GM21515 (cell line): ENCODE data around the gene ZNF396.

Source experiments
- ATAC-seq: cut with Tn5 transposase; IDR thresholded peaks from one replicate; pipeline ENCODE4 v1.9.1; 2021; ENCODE audit not compliant: unreplicated experiment

The ZNF396 gene

GRCh38 chr18:35343488-35343935 lies 33.6 kb downstream of the ZNF396 start:
- ATAC-seq: no peak

GRCh38 chr18:35337286-35337685 lies 39.9 kb downstream of the ZNF396 start:
- ATAC-seq: no peak

DNA sequence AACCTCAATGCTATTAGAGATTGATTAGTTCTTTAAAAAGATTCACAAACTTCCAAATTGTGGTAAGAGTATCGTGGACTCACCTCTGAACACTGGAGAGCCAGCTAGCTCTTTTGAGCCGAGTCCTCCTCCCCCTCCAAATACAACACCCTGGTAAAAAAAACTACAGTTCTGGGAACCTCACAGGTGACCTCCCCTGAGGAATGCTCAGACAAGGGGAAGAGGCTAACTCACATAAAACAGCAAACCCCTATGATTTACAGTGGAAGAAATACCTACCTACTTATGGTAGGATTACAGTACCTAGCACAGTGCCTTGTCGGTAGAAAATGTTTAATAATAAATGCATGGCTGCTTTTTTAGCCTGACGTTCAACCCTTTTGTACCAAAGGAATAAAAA lies 41.3 kb downstream of the ZNF396 start:
- no peak for ATAC-seq

GRCh38 chr18:35334821-35335220 lies 42.3 kb downstream of the ZNF396 start:
- ATAC-seq: no peak

GRCh38 chr18:35334212-35334611 lies 42.9 kb downstream of the ZNF396 start:
- no peak for ATAC-seq

DNA sequence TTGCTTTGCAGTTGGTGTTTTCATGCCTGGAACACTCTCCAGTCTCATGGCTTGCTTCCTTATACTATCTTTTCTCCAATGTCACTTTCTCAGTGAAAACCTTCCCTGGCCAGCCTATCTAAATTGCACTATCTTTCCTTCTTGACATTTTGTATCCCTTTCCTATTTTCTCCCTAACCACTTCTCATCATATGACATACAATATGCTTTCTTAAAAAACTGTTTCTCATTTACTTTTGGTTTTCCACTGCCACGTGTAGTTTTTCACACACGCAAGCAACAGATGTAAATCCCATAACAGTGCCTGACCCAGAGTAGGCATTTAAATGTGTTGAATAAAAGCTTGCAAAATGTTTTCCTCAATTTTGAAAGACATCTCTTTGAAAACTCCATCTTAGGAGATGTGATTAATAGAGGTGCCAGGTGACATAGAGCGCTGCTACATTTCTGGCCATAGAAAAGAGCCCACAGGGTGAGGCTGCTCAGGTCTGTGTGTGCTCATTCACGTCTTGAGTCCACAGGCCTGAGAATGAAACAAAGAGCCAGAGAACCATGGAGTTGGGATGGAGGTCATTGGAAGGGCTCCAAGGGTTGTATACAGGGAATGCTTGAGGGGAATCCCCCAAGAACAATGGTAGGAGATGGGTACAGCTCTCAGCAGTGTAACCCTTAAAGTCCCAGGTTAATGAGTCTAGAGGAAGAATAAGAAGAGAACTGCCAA lies 45.6 kb downstream of the ZNF396 start:
- no peak for ATAC-seq

DNA sequence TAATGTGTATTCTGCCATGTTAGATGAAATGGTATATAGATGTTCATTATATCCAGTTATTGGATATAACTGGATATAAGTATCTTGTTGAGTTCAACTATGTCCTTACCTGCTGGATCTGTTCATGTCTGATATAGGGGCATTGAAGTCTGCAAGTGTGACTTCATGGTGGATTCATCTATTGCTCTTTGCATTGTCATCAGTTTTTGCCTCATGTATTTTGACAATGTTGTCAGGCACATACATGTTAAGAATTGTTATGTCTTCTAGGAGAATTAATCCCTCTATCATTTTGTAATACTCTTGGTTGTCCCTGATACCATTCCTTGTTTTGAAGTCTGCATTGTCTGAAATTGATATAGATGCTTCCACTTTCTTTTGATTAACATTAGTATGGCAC lies 48.3 kb downstream of the ZNF396 start:
- ATAC-seq: no peak

DNA sequence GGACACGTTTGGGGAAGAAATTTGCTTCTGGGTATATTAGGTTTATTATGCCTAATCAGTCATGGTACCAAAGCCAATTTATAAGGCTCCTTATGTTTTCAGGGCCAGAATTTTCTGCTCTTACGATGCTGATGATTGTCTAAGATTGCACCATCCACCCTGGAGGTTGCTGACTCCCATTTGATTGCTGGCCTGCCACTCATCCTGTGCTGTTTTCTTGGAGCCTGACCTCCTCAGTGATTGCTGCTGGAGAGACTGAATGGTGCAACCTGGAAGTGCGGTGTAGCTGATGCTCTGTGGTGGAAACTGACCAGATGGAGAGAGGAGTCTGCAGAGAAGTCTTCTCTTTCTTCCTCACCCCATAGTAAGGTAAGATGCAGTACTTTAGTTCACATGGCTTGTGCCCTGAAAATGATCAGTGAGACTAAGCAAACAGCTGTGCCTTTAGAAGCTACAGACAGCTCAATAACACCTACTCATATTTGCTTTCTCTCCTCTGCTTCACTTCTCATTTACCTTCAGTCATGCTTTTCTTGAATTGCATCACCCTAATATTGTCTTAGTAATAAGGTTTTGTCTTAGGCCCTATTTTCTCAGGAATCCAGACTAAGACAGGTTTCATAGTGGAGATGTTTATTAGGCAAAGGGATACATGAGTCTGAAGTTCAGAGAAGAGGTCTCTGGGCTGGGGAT lies 50.3 kb downstream of the ZNF396 start:
- no peak for ATAC-seq

GRCh38 chr18:35324926-35325655 lies 52.0 kb downstream of the ZNF396 start:
- no peak for ATAC-seq

- no peak for ATAC-seq
Observed at GRCh38 chr18:35322486-35323458, 54.4 kb downstream of the ZNF396 start.
